ENCODE measurements around the gene PALM3.

Gene PALM3

DNA sequence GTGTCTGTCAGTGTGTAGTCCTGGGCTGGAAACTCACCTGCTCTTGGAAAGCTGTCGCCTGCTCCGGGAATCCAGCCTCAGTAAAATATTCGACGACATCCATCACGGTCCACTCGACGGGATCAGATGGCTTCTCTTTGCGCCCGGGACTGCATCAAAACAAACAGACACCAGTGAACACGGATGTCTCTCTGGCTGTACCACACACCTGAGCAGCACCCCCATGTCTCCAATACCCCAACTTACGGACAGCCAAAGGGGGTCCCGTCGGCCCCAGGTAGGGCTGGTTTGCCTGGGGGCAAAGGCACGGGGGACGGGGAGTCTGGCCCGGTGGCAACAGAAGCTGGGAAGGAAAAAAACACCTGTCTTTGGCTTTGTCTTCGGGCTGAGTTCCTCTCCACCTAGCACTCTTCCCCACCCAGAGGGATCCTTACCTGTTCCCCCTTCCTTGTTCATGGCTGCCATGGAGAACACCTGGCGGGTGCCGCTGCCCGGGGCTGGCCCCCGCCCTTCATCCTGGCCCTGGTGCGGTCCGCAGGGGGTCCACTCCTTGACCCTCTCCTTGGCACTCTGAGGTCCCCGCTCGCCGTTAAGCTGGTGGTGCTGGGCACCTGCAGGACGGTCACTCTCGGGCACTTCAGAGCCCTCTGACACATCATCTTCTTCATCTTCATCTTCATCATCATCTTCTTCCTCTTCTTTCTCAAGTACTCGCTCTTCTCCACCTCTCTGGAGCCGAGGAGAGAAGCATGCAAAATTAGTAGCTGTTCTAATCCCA lies 26.9 kb upstream of the PALM3 start:
- no peak for DNase-seq

DNA sequence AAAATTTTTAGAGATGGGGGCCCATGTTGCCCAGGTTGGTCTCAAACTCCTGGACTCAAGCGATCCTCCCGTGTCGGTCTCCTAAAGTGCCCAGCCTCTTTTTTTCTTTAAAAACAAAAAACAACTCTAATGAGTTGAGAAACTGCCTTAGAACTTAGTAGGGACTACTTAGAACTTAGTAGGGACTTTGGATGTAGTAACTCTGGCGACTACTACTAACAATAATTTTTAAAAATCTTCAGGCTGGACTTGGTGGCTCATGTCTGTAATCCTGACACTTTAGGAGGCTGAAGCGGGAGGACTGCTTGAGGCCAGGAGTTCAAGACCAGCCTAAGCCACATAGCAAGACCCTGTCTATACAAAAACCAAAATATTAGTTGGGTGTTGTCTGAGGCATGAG lies 24.2 kb upstream of the PALM3 start:
- DNase-seq = no peak

DNA sequence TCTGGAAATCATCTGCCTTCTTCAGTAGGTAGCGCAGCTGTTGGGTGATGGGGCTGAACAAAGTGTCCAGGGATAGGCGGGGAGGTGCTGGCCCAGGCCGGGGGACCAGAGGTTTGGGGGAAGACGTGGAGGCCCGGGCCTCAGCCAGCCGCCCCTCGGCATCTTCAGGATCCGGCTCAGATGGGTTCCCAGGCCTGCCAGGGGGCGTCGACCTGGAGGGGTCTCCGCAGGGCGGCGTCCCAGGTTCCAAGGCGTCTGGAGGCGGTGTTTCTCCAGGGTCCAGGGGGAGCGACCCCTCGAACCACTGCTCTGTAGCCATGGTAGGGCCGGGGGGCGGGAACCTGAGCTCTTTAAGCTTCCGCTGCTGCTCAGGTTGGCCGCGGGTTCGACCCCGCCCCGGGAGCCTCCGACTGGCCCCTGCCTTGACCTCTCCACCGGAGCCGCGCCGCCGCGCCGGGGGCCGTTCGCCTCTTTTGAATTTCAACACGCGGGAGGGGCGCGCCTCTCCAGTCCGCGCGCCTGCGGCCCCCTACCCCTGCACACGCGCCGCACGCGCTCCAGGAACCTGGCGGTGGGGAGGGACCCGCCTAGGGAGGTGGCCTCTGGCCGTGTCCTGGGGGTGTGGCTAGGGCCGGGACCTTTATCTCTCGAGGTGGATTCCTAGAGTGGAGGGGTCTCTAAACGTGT lies 23.6 kb upstream of the PALM3 start, which contains the start of gene C19orf67:
TSS of gene C19orf67 (minus strand) at position 475 of the 687 bp plus-strand sequence. CDS start at position 319, 156 bp downstream.
- no peak for DNase-seq

DNA sequence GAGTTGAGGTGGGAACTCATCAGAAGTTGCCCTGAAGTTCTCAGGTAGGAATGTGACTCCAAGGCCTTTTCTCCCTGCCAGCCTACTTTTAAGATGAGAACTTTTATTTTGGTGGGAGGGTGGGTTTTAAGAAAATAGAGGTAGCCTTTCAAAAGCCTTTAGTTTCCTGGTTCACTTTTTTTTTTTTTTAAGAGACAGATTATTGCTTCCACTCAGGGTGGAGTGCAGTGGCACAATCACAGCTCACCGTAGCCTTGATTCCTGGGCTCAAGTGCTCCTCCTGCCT lies 20.7 kb upstream of the PALM3 start:
- no peak for DNase-seq

DNA sequence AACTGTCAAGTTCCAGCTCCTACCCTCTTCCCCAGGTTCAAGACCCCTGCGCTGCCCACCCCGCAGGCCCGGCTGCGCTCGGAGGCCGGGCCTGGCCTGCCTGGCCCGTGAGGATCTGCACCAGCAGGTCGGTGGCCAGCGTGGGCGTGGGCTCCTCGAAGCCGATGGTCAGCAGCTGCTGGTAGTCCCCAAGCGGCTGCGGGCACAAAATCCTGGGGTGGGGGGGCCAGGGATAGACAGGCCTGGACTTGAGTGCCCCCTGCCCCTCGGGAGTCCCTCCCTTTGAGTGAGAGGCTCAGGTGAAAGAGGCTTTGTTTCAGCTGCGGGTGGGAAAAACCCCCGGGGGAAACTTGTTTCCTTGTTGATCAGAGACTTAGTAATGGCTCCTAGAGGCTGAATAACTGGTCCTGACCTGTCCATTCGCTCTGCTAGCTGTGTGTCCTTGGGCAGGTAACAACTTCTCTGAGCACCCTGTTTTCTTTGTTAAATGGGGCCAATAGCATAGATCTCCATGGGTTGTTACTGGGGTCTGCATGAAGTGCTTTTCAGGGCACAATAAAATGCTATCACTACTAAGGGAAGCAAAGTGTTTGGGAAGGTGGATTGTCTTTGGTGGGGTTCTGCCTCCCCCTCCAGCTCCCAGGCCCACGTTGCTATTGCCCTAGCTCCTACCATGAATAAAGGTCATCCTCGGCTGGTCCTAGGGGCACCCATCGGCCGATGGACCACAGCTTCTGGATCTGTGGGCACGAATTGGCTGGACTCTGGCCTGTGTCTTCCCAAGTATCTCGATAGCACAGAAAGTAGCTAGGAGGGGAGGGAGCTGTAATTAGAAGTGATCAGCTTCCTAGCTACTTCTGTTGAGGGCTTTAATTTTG lies 20.2 kb upstream of the PALM3 start:
- peak; percentile 60 for DNase-seq

DNA sequence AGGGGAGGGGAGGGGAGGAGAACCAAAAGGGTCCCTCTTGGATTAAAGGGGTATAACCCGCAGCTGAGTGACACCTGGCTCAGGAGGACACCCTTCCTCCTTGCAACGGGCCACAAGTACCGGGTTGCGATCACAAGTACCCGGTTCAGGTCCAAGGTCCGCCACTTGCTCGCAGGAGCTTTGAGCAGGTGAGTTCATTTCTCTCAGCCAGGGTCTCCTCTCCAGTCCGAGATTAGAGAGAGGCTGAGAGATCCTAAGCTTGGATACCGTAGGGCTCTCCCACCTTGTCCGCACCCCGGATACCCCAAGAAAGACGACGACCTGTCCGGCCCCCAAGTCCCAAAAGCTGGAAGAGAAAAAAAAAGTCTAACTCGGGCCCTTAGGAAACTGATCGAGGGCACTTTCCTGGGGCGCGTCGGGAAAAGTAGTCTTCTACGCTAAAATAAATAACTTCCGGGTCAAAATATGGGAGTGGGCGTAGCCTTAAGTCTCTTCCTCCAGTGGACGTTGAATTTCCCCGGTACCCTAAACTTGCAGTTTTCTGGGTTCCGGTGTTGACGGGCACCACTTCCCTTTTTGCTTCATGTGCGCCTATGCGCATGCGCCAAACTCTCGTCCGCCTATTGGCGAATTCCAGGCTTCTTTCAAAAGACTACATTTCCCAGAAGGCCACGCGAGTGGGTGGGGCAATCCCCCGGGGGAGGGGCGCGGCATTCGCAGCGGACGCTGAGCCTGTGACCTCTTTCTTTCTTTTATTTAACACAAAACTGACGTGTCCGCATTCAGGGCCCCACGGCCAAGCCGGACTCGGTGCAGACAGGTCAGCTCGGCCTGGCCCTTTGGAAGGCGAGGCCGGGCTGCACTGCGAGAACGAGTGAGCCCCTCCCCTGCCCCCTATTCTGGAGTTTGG lies 19.3 kb upstream of the PALM3 start:
- DNase-seq = peak; percentile 100

DNA sequence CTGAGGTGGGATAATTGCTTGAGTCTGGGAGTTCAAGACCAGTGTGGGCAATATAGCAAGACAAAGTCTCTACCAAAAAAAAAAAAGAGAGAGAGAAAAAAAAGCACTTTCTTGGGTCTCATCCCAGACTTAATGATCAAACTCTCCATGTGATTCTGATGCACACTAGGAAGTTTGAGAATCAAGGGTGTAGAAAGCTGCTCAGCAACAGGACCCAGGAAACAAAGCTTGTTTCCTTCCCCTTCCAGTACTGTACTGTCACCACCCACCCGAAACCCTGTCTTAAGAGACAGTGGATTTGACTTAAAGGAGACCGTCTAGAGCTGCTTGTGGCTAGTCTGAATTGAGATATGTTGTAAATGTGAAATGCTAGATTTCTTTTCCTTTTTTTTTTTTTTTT lies 16.5 kb upstream of the PALM3 start:
- no peak for DNase-seq

DNA sequence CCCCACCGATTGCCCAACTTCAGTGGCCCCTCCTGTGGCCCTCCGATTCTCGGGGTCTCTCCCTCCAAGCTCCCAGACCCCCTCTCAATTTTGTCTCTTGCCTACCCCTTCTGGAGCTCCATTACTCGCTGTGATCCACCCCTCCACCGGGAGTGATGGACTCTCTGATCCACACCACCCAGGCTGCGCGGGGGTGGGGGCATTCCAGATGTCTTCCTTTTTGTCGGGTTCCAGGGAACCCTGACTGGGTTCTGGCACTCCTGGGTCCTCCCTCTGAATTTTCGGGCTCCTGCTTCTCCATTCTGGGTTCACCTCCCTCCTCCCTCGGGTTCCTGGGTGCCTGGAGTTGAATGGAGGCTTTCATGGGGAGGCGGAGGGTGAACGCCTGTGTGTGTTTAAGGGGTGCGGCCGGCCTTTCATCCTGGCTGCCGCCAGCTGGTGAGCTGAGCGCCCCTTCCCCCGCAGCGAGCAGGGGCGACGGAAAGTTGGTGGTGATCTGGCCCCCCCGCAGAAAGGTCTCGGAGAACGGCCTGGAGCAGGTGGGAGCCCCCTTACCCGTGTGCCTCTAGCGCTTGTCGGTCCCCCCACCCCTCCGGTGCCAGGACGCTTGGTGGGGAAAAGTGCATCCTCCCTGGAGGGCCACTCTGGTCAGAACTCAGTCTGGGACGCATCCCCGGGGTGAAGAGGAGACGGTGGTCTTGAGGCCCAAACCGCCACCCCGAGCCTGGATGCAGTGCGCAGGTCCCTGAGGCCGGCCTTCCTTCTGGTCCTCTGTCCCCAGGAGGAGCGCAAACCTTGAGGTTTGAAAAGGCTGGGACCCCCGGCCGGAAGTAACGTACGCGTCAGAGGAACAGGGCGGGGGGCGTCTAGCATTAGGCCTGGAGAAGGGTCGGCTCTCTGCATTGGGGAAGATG lies 12.3 kb upstream of the PALM3 start:
- no peak for DNase-seq

DNA sequence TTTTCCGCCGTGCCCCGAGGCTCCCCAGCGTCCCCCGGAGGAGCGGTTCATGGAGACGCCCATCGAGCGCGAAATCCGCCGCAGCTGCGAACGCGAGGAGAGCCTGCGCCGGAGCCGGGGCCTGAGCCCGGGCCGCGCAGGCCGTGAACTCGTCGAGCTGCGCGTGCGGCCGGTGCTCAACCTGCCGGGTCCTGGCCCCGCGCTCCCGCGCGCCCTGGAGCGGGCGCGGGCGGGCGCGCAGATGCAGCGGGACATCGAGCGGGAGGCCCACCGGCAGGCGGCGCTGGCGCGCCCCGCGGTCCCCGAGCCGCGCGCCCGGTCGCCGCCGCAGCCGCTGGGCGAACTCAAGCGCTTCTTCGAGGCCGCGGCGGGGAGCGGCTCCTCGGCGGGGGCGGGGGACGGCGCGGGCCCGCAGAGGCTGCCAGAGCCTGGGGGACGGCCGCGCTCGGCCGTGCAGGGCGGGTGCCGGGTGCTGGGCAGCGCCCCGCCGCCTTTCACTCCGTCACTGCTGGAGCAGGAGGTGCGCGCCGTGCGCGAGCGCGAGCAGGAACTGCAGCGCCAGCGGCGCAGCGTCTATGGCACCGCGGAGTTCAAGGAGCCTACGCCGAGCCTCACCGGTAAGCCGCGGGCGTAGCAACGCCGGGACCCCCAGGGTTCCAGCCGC lies 11.5 kb upstream of the PALM3 start:
- peak; percentile 79 for DNase-seq

DNA sequence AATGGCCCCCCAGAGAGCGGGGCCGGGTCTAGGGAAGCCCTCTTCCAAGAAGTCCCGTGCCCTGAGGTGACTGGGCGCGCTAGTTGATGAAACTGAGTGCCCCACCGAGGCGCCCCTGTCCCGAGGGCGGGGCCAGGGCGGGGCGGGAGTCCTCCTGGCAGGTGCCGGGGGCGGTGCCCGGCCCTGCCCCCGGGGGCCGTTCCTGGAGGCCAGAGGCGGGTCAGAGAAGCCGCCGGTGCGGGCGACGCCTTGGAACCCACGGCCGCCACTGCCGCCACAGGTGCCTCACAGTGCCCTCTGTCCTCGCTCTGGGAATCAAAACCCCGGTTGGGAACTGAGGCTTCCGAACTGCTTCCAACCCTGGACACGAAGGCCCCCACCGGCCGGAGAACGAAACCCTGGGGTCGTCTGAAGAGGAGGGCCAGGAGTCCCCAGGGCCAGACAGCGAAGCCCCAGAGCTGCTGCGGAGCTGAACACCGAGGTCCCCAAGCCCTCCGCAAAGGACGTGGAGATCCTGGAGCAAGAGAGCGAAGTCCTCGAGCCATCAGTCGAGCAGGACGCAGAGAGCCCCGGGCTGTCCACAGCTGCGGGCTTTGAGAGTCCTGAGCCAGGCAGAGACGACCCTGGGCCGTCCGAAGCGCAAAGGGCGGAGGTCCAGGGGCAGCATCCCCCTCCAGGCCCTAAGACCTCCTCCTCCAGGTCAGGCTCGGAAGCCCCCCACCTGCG lies 10.8 kb upstream of the PALM3 start, which contains the start of gene MISP3:
TSS of gene MISP3 (plus strand) at position 252 of the 726 bp plus-strand sequence. CDS start 524 bp downstream, outside the sequence.
- DNase-seq = peak; percentile 37

DNA sequence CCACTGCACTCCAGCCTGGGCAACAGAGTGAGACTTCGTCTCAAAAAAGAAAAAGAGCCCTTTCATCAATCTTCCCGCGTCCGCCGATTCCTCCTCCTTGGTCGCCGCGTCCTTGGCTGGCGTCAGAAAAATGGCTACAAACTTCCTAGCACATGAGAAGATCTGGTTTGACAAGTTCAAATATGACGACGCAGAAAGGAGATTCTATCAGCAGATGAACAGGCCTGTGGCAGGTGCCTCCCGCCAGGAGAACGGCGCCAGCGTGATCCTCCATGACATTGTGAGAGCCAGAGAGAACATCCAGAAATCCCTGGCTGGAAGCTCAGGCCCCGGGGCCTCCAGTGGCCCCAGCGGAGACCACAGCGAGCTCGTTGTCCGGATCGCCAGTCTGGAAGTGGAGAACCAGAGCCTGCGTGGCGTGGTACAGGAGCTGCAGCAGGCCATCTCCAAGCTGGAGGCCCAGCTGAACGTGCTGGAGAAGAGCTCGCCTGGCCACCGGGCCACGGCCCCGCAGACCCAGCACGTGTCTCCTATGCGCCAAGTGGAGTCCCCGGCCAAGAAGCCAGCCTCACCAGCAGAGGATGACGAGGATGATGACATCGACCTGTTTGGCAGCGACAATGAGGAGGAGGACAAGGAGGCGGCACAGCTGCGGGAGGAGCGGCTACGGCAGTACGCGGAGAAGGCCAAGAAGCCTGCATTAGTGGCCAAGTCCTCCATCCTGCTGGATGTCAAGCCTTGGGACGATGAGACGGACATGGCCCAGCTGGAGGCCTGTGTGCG lies 8.6 kb upstream of the PALM3 start:
- DNase-seq = no peak

DNA sequence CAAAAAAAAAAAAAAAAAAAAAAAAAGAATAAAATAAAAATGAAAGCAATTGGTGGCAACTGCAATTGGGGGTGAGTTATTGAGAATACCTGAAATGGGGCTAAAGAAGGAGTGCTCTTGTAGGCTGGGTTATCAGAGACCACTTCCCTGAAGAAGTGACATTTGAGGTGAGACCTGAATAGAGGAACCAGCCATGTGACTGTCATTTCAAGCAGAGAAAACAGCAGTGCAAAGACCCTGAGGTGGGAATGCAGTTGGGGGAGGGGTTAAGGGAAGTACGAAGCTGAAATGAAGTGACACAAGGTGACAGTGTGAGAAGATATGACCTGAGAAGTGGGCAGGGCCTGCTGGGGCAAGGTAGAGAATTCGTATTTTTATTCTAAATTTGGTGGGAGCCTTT lies 4.3 kb upstream of the PALM3 start:
- no peak for DNase-seq

DNA sequence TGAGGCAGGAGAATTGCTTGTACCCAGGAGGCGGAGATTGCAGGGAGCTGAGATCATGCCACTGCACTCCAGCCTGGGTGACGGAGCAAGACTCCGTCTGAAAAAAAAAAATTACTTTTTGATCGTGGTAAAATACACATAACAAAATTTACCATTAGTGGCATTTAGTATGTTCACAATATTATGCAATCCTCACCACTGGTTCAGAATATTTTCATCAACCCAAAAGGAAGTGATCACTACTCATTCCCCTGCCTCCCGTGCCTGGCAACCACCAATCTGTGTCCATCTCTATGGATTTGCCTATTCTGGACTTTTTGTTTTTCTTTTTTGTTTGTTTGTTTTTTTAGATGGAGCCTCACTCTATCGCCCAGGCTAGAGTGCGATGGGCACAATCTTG lies 1.2 kb upstream of the PALM3 start:
- no peak for DNase-seq

DNA sequence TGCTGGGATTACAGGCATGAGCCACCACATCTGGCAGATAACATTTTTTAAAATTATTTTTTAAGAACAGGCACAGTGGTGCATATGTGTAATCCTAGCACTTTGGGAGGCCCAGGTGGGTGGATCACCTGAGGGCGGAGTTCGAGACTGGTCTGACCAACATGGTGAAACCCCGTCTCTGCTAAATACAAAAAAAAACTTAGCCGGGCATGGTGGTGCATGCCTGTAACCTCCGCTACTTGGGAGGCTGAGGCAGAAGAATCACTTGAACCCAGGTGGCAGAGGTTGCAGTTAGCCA lies 631 bp upstream of the PALM3 start:
- no peak for DNase-seq

DNA sequence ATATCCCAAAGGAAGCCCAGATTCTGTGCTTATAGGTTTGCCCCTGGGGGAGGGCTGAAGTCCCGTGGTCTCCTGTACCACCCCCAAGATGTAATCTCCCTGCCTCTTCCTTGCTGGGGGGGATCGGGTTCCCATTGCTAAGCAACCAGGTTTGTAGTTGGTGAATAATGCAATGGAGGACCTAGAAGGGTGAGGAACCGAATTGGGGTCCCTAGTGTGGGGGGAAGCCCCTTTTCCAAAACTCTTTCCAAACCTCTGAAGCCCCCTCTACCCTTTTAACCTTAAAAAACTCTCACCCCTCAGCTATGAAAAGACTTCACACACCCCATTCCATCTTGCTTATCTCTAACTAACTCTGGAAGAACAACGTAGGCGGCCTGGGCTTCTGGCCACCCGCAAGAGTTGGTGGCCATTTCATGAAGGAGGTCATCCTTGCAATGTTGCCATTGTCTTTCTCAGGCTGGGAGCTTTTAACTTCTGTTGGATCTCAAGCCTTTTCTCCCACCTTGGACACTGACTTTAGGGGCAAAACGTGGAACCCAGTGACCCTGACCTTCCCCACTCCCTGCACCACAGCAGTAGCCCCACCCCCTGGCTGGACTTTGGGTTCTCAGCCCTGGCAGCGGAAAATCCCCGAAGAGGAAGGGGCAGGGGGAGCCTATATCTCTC lies 661 bp downstream of the PALM3 start:
- DNase-seq = no peak

DNA sequence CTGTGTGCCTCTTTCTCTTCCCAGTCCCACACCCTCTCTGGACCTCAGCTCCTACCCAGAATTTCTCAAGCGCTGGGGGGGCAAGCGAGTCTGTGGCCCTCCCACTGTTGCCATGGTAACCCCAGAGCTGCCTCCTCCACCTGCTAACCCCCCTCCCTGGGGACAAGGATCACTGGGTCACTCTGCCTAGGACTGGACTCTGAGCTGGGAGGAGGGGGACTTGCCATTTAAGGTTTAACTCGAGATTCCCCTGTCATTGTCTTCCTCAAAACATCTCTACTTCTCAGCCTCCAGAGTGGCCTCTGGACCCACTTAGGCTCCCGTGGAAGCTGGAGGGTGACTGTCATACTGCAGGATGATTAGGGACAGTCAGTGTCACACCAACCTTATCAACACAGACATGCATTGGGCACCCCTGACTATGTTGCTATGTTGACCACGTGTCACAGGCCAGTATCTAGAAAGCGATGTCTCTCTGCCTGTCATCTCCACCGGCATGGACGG lies 2.2 kb downstream of the PALM3 start:
- no peak for DNase-seq

DNA sequence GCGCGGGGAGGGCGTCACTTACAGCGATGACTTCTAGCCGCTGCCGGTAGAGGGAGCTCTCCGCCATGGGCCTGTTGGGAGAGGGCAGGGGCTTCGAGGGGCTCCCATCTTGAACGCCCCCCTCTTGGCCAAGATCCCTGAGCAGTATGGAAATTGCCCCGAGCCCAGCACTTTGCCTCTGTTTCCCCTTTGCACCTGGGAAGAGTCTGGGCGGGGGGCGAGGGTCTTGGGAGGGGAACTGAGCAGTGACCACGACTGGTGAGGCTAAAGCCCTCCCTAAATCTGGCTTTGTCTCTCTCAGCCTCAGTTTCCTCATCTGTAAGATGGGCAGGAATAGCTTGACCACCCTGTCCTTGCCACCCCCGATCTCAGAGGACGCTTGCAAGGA lies 2.8 kb downstream of the PALM3 start:
- peak; percentile 55 for DNase-seq

All from CD4-positive, alpha-beta T cell treated with Interleukin-21 for 1 hour (primary cell).